ENCODE data around the gene PLCL2. TPM values are rescaled to one million over a fixed set of nuclear protein-coding genes. Genes with fewer than 3 reads are reported as not detected.
A peak's percentile ranks its signal among the peaks of the same experiment; 100 is the strongest.

PLCL2 gene
- total and polyA plus RNA-seq, 10 donors = 6.9 to 60.4 (median 41.8) TPM

DNA sequence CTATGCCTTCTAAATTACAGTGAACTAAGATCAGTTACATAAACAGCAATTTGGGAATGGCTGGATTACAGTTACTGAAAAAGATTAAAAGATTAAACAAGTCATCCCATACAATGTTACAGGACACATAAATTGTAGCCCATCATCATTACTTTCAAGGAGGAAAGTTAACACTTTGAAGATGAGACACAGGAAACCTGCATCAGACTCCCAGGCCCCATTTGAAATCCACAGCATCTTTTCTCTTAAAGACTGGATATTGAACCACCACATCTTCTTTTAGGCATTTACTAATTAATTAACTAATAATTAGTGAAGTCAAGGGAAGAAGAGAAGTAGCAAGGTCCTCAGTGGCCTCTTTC, 170.2 kb downstream of the PLCL2 start:
- intact Hi-C loops (cut with DNase I; ENCODE audit: low total_unique reads) = no loop called here

DNA sequence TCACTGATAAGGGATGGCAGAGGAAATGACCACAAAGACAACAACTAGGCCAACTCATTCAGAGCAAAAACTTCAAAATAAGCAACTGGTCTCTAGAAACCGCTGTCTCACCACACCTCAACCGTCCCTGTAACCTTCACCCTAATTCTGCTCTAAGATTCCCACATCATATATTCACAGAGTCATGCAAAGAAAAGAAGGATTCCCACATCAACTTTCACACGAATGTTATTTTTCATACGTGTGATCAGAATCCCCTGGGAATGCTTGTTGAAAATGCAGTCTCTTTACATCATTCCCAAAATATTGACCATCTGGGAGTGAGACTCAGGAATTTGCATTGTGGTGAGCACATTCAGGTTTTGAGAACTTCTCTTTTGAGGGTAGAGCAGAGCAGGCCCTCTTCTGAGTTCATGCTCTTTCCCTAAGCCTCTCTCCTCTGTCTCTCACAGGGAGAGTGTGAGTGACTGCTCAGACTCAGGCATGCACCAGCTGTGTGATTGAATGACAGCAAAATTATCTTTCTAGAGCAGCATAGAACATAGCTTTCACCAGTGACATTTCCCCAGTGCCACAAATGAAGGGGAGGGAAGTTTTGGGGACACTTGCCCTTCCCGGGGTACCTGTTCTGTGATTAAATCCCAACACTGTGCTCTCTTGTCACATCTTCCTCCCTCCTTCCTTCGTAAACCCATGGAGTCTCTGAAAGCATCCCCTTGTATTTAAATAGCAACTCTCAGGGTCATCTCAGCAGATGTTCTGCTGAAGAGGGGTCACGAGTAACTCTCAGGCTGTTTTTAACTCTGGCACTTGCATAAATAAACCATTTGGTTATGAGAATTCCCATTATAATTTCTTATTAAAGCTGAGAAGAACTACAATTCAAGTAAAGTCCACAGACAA, 170.9 kb downstream of the PLCL2 start:
- intact Hi-C loops (cut with DNase I; ENCODE audit: low total_unique reads) = no loop called here
- Histone ChIP-seq H3K27me3 (replicated peaks in 1 of 7) (no peaks in the 10 kb centered on the region), H3K36me3 (peaks cover 0 to 50% (median 4%) of the 10 kb centered on the region in 6 donors), H3K4me1 (peaks cover 0 to 20% (median 14%) of the 10 kb centered on the region in 6 donors), H3K9me3 (peaks cover 0 to 14% (median 12%) of the 10 kb centered on the region in 8 donors), H3K27ac (peak overlapping the region in 1 of 8 donors; percentile 35), H3K4me3 (no peak overlapping the region)
- no peak for DNase-seq
- TF ChIP-seq POLR2A (IDR thresholded peaks at IDR 0.05) = no peak
- TF ChIP-seq, protein P1, sequence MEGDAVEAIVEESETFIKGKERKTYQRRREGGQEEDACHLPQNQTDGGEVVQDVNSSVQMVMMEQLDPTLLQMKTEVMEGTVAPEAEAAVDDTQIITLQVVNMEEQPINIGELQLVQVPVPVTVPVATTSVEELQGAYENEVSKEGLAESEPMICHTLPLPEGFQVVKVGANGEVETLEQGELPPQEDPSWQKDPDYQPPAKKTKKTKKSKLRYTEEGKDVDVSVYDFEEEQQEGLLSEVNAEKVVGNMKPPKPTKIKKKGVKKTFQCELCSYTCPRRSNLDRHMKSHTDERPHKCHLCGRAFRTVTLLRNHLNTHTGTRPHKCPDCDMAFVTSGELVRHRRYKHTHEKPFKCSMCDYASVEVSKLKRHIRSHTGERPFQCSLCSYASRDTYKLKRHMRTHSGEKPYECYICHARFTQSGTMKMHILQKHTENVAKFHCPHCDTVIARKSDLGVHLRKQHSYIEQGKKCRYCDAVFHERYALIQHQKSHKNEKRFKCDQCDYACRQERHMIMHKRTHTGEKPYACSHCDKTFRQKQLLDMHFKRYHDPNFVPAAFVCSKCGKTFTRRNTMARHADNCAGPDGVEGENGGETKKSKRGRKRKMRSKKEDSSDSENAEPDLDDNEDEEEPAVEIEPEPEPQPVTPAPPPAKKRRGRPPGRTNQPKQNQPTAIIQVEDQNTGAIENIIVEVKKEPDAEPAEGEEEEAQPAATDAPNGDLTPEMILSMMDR (IDR thresholded peaks at IDR 0.05 in 8 of 11, conservative IDR thresholded peaks at IDR 0.05 in 3 of 11) = no peak
- no peak for TF ChIP-seq POLR2AphosphoS5 (IDR thresholded peaks at IDR 0.05)
- 68 to 82% (median 77%) methylated on average over 7 of the region's 7 CpGs for WGBS, 5 donors

More for the DNA sequence above, 170.2 kb downstream of the PLCL2 start:
- Histone ChIP-seq H3K27me3 (replicated peaks in 1 of 7) (no peaks in the 10 kb centered on the region), H3K9me3 (peaks cover 0 to 14% (median 12%) of the 10 kb centered on the region in 8 donors), H3K27ac (peak overlapping the region in 1 of 8 donors; percentile 35), H3K4me1 (peaks cover 0 to 25% (median 14%) of the 10 kb centered on the region in 6 donors), H3K36me3 (peaks cover 0 to 44% (median 1%) of the 10 kb centered on the region in 6 donors), H3K4me3 (no peak overlapping the region)
- no peak for DNase-seq
- no peak for TF ChIP-seq POLR2A (IDR thresholded peaks at IDR 0.05)
- TF ChIP-seq POLR2AphosphoS5 (IDR thresholded peaks at IDR 0.05) = no peak
- TF ChIP-seq, protein P1 (IDR thresholded peaks at IDR 0.05 in 8 of 11, conservative IDR thresholded peaks at IDR 0.05 in 3 of 11) = no peak

DNA sequence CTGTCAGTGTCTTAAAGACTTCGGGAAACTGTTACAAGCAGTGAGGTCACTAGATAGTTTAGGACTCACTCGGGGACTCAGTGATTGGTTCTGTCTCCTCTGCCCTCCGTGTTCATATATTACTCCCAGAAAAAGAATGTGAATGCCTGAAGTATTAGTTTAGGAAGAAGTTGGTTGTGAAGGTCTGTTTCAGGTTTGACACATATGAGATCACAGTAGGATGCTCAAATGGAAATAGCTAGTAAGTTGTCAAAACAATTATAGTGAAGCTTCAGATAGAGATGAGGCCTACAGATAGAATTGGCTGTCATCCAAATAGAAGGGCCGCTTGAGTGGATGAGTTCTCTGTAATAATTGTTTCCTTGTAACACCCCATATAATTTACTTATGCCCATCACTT, 172.6 kb downstream of the PLCL2 start:
- DNase-seq = no peak
- H3K9me3 ChIP-seq = peaks cover 0 to 14% (median 12%) of the 10 kb centered on the region in 8 donors
- H3K4me3 ChIP-seq = no peak overlapping the region
- H3K27me3 ChIP-seq (replicated peaks in 1 of 7) = no peaks in the 10 kb centered on the region
- H3K36me3 ChIP-seq = peaks cover 0 to 57% (median 4%) of the 10 kb centered on the region in 6 donors
- H3K27ac ChIP-seq = no peak overlapping the region
- intact Hi-C loops (cut with DNase I; ENCODE audit: low total_unique reads) = no loop called here
- H3K4me1 ChIP-seq = peaks cover 0 to 20% (median 14%) of the 10 kb centered on the region in 6 donors
- no peak for TF ChIP-seq POLR2AphosphoS5 (IDR thresholded peaks at IDR 0.05)
- TF ChIP-seq, protein P1 (IDR thresholded peaks at IDR 0.05 in 8 of 11, conservative IDR thresholded peaks at IDR 0.05 in 3 of 11) = no peak
- TF ChIP-seq POLR2A (IDR thresholded peaks at IDR 0.05) = no peak
- 81 to 93% (median 87%) methylated on average over 4 of the region's 4 CpGs for WGBS, 5 donors

DNA sequence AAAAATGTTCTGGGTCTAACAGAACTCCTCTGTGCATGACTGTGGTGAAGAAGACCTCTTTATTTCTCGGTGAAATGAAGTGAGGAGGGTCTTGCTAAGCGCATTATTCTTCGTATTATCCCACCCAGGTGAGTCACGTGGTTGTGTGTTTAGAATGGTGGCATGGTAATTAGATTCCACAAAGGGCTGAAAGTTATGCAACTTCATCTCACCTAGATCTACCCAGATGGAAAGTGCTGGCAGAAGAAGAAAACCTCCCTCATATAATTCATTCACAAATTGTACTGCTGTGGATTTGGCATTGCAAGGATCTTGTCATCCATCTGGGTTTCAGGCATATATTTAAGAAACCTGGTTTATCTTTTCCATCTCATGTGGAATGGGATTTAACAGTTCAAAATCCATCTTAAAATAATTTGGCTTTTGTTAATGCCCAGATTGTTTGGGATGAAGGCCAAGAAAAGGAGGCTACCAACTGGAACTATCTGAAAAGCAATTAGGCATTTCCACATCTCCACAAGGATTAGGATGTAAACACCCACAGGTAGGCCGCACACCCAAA, 175.3 kb downstream of the PLCL2 start:
- Histone ChIP-seq H3K4me3 (no peak overlapping the region), H3K36me3 (peaks cover 0 to 39% (median 3%) of the 10 kb centered on the region in 6 donors), H3K27me3 (replicated peaks in 1 of 7) (no peaks in the 10 kb centered on the region), H3K4me1 (peaks cover 0 to 15% (median 7%) of the 10 kb centered on the region in 6 donors), H3K9me3 (no peaks in the 10 kb centered on the region), H3K27ac (no peak overlapping the region)
- intact Hi-C loops (cut with DNase I; ENCODE audit: low total_unique reads) = no loop called here
- TF ChIP-seq POLR2A (IDR thresholded peaks at IDR 0.05) (no peak), POLR2AphosphoS5 (IDR thresholded peaks at IDR 0.05) (no peak)
- TF ChIP-seq, protein P1 (IDR thresholded peaks at IDR 0.05 in 8 of 11, conservative IDR thresholded peaks at IDR 0.05 in 3 of 11) = no peak
- 92 to 99% (median 97%) methylated on average over 5 of the region's 5 CpGs for WGBS, 5 donors
- DNase-seq = no peak

All from spleen (tissue), 11 donors.